OCI-LY7 (cell line): ENCODE results near the gene C16orf54.

Source experiments
- CTCF ChIP-seq: fragments of 200-600 bp; sonication (generic); conservative IDR thresholded peaks from 2 replicates; pipeline ENCODE4 v1.5.1; 2014; ENCODE audit warnings: mild to moderate bottlenecking, antibody characterized with exemption, low read length, moderate library complexity, mixed read lengths
- EZH2phosphoT487 ChIP-seq: fragments of 200-600 bp; sonication (generic); IDR thresholded peaks from 2 replicates; pipeline ENCODE4 v1.6.1; 2018; ENCODE audit warnings: low read depth, borderline replicate concordance, mild to moderate bottlenecking, mixed run types, antibody characterized with exemption, low read length, moderate library complexity, mixed read lengths

- TF ChIP-seq CTCF (no peak), EZH2phosphoT487 (no peak)
Observed at GRCh38 chr16:29714396-29714795, 31.4 kb downstream of the C16orf54 start.
